H54 (cell line): ENCODE data around the gene RPUSD2.

ENCODE experiments used
- DNase-seq: peaks from one replicate; pipeline ENCODE4 v3.0.0; 2011; ENCODE audit warnings: low spot score, mixed read lengths; ENCODE audit not compliant: insufficient read length
- FAIRE-seq: peaks from 3 replicates; lab custom pipeline; 2011; peaks lifted over from hg19 to GRCh38; lab: Jason Lieb, UNC
- POLR2A ChIP-seq: IDR thresholded peaks from 2 replicates; pipeline ENCODE4 v1.6.1; 2011; ENCODE audit warnings: low read depth, mild to moderate bottlenecking, low read length

RPUSD2 gene

GRCh38 chr15:40582726-40583246 lies 13.7 kb downstream of the RPUSD2 start:
- DNase-seq = peak; percentile 31
- TF ChIP-seq POLR2A = no peak
- FAIRE-seq = peak; percentile 99

GRCh38 chr15:40584191-40584590 lies 15.1 kb downstream of the RPUSD2 start:
- no peak for TF ChIP-seq POLR2A
- DNase-seq (no peak), FAIRE-seq (no peak)

- no peak for FAIRE-seq
- no peak for DNase-seq
- TF ChIP-seq POLR2A = no peak
These were observed 21.6 kb downstream of the RPUSD2 start for GRCh38 chr15:40590667-40591050.

GRCh38 chr15:40591389-40591788 lies 22.3 kb downstream of the RPUSD2 start:
- DNase-seq = no peak
- TF ChIP-seq POLR2A = no peak
- FAIRE-seq = no peak

GRCh38 chr15:40593165-40593564 lies 24.1 kb downstream of the RPUSD2 start:
- TF ChIP-seq POLR2A = no peak
- FAIRE-seq (no peak), DNase-seq (no peak)

GRCh38 chr15:40593588-40594428 lies 24.7 kb downstream of the RPUSD2 start, which contains the start of gene KNL1:
Gene KNL1 (plus strand): TSS chr15:40594249. CDS start chr15:40602932, 8,683 bp downstream.
- FAIRE-seq = peak; percentile 55
- DNase-seq = peak; percentile 54
- peak; percentile 66 for TF ChIP-seq POLR2A

- TF ChIP-seq POLR2A = no peak
- FAIRE-seq (no peak), DNase-seq (peak; percentile 35)
These were observed 25.3 kb downstream of the RPUSD2 start for GRCh38 chr15:40594429-40594836.

GRCh38 chr15:40595219-40595618 lies 26.1 kb downstream of the RPUSD2 start:
- TF ChIP-seq POLR2A = no peak
- no peak for DNase-seq
- no peak for FAIRE-seq

GRCh38 chr15:40595773-40596172 lies 26.7 kb downstream of the RPUSD2 start:
- no peak for TF ChIP-seq POLR2A
- FAIRE-seq (no peak), DNase-seq (no peak)

GRCh38 chr15:40597024-40597423 lies 27.9 kb downstream of the RPUSD2 start:
- no peak for FAIRE-seq
- no peak for TF ChIP-seq POLR2A

GRCh38 chr15:40598126-40598525 lies 29.0 kb downstream of the RPUSD2 start:
- FAIRE-seq (no peak), DNase-seq (no peak)
- no peak for TF ChIP-seq POLR2A

More at GRCh38 chr15:40597024-40597423, 27.9 kb downstream of the RPUSD2 start:
- no peak for DNase-seq

- no peak for TF ChIP-seq POLR2A
- no peak for DNase-seq
- FAIRE-seq = no peak
These were observed 29.6 kb downstream of the RPUSD2 start for GRCh38 chr15:40598672-40599071.

- FAIRE-seq = no peak
- DNase-seq = no peak
- TF ChIP-seq POLR2A = no peak
These were observed 31.9 kb downstream of the RPUSD2 start for GRCh38 chr15:40600956-40601355.

- DNase-seq (no peak), FAIRE-seq (no peak)
- no peak for TF ChIP-seq POLR2A
These were observed 34.8 kb downstream of the RPUSD2 start for GRCh38 chr15:40603935-40604334.

- TF ChIP-seq POLR2A = no peak
- DNase-seq = no peak
- no peak for FAIRE-seq
These were observed 44.0 kb downstream of the RPUSD2 start for GRCh38 chr15:40613080-40613479.

- DNase-seq = no peak
- no peak for TF ChIP-seq POLR2A
- FAIRE-seq = no peak
These were observed 48.9 kb downstream of the RPUSD2 start for GRCh38 chr15:40618023-40618422.
